B cell (primary cell): Measurements from ENCODE around the gene CD244. TPM values are rescaled to one million over a fixed set of nuclear protein-coding genes. Genes with fewer than 3 reads are reported as not detected.

ENCODE experiments used
- ATAC-seq: fragments of 200-7000 bp; cut with Tn5 transposase; one replicate; pipeline ENCODE4 v1.10.0; 2021; ENCODE audit warnings: low read depth, mild to moderate bottlenecking, moderate number of reproducible peaks, moderate library complexity
- CTCF ChIA-PET: fragments of 350-600 bp; sonication (Branson Sonifier 250); formaldehyde crosslinking; loops from one replicate; lab custom pipeline; 2021; ENCODE audit warnings: antibody characterized with exemption, inconsistent platforms; lab: Charles Lee
- POLR2A ChIA-PET: fragments of 350-600 bp; sonication (Branson Sonifier 250); formaldehyde crosslinking; loops from one replicate; lab custom pipeline; 2021; ENCODE audit warnings: antibody characterized with exemption; lab: Charles Lee
- DNase-seq: peaks from one replicate; pipeline ENCODE4 v3.0.0; 2013
- H2AFZ ChIP-seq: 2 replicates; pipeline ENCODE4 v1.6.1; 2012; ENCODE audit warnings: mild to moderate bottlenecking, low read depth, low read length; ENCODE audit not compliant: insufficient read depth, poor library complexity, severe bottlenecking
- H3K27ac ChIP-seq, 2 donors: 1 replicate in 1 of 2; 2 replicates in 1 of 2; pipeline ENCODE4 v1.5.1; 2012 to 2013; ENCODE audit warnings: low read length in 2 of 2, mild to moderate bottlenecking in 2 of 2, moderate library complexity in 1 of 2
- H3K27me3 ChIP-seq, 4 experiments: fragments of 200-600 bp in 1 of 4; sonication (generic) in 1 of 4; replicated peaks in 1 of 4; 1 replicate in 2 of 4; 2 replicates in 2 of 4; pipeline versions ENCODE4 v1.6.1 to v1.7.0; 2013 to 2016; ENCODE audit warnings: low read length in 3 of 4, mild to moderate bottlenecking in 2 of 4, mixed read lengths in 1 of 4, moderate library complexity in 1 of 4; ENCODE audit not compliant: insufficient read depth in 4 of 4, control insufficient read depth in 3 of 4; ENCODE audit errors: control extremely low read depth in 1 of 4
- H3K36me3 ChIP-seq, 2 experiments: replicated peaks in 1 of 2; 1 replicate in 1 of 2; 2 replicates in 1 of 2; pipeline versions ENCODE4 v1.6.1 to v1.7.1; 2013; ENCODE audit warnings: low read length in 1 of 2; ENCODE audit not compliant: insufficient read depth in 2 of 2, control insufficient read depth in 1 of 2; ENCODE audit errors: control extremely low read depth in 1 of 2, extremely low read depth in 1 of 2
- H3K4me1 ChIP-seq, 2 donors: fragments of 200-600 bp in 1 of 2; sonication (generic) in 1 of 2; 1 replicate in 1 of 2; 2 replicates in 1 of 2; pipeline versions ENCODE4 v1.5.1 to v1.6.1; 2013 to 2017; ENCODE audit warnings: low read length in 2 of 2; ENCODE audit not compliant: control insufficient read depth in 2 of 2, insufficient read depth in 2 of 2
- H3K4me2 ChIP-seq: replicated peaks from 2 replicates; pipeline ENCODE3; 2012; ENCODE audit warnings: mild to moderate bottlenecking, low read depth, low read length; ENCODE audit not compliant: poor library complexity, severe bottlenecking
- H3K4me3 ChIP-seq, 5 experiments: fragments of 200-600 bp in 1 of 5; sonication (generic) in 1 of 5; 1 replicate in 3 of 5; 2 replicates in 2 of 5; pipeline versions ENCODE4 v1.5.1 to v1.7.0; 2011 to 2016; ENCODE audit warnings: low read length in 4 of 5, mild to moderate bottlenecking in 4 of 5, low read depth in 2 of 5, control low read depth in 1 of 5, moderate library complexity in 1 of 5; ENCODE audit not compliant: insufficient read depth in 1 of 5; ENCODE audit errors: control extremely low read depth in 1 of 5, extremely low read depth in 1 of 5
- H3K79me2 ChIP-seq: fragments of 200-600 bp; sonication (generic); one replicate; pipeline ENCODE4 v1.6.0; 2016; ENCODE audit warnings: low read length; ENCODE audit not compliant: control insufficient read depth, insufficient read depth
- H3K9ac ChIP-seq: fragments of 200-600 bp; sonication (generic); 2 replicates; pipeline ENCODE4 v1.6.1; 2017; ENCODE audit warnings: mild to moderate bottlenecking, low read length, moderate library complexity
- H3K9me3 ChIP-seq, 3 donors: one replicate each; pipeline versions ENCODE4 v1.6.1 to v1.7.1; 2013; ENCODE audit warnings: low read length in 2 of 3; ENCODE audit not compliant: control insufficient read depth in 2 of 3, insufficient read depth in 1 of 3; ENCODE audit errors: control extremely low read depth in 1 of 3
- H4K20me1 ChIP-seq: 2 replicates; pipeline ENCODE4 v1.6.0; 2012; ENCODE audit warnings: mild to moderate bottlenecking, low read length; ENCODE audit not compliant: insufficient read depth, control insufficient read depth, poor library complexity, severe bottlenecking
- H3K27ac Mint-ChIP-seq: one replicate; pipeline ENCODE4 v1.8.0; 2021; ENCODE audit warnings: mixed read lengths
- H3K27me3 Mint-ChIP-seq: one replicate; pipeline ENCODE4 v1.8.0; 2021; ENCODE audit warnings: mixed read lengths
- H3K4me1 Mint-ChIP-seq: one replicate; pipeline ENCODE4 v1.8.0; 2021; ENCODE audit warnings: mixed read lengths
- H3K4me3 Mint-ChIP-seq: one replicate; pipeline ENCODE4 v1.8.0; 2021; ENCODE audit warnings: mixed read lengths
- H3K9me3 Mint-ChIP-seq: one replicate; pipeline ENCODE4 v1.8.0; 2022; ENCODE audit warnings: mixed read lengths; ENCODE audit not compliant: insufficient read depth
- EZH2 ChIP-seq: IDR thresholded peaks from 2 replicates; pipeline ENCODE4 v1.6.1; 2012; ENCODE audit warnings: borderline replicate concordance, low read depth, mild to moderate bottlenecking, moderate library complexity, low read length; ENCODE audit not compliant: insufficient read depth, poor library complexity, severe bottlenecking
- WGBS: methylation state at CpG from one replicate; pipeline ENCODE4 v1.1.5; 2013; ENCODE audit warnings: missing lambda C conversion rate; ENCODE audit not compliant: insufficient coverage; 5-methylcytosine and 5-hydroxymethylcytosine counted together
- intact Hi-C: fragments of 100-400 bp; cut with micrococcal nuclease; formaldehyde crosslinking; loops from one replicate; pipeline ENCODE4 v1.10.0; 2022
- polyA plus RNA-seq: library from polyadenylated mRNA; depleted of rRNA; stranded (reverse); fragments of >200 nt; gene quantifications from 2 replicates; pipeline ENCODE4 v1.2.3, GENCODE V29; 2012
- total RNA-seq, 2 donors: library from RNA; stranded (reverse); fragments of 120-200 nt in 1 of 2; gene quantifications; 1 replicate in 1 of 2; 2 replicates in 1 of 2; pipeline versions ENCODE4 v1.2.3 to v1.2.4, GENCODE V29; 2013 to 2022
- TF ChIP-seq, protein P1 (sequence below): fragments of 200-600 bp; IDR thresholded peaks from one replicate; pipeline ENCODE4 v1.8.0; 2022; ENCODE audit warnings: antibody characterized with exemption, mild to moderate bottlenecking

Gene CD244
- total and polyA plus RNA-seq, 2 donors (not counting 1 experiment from before 2014, with no cell fraction given) = 0.31 TPM; not detected in 1

DNA sequence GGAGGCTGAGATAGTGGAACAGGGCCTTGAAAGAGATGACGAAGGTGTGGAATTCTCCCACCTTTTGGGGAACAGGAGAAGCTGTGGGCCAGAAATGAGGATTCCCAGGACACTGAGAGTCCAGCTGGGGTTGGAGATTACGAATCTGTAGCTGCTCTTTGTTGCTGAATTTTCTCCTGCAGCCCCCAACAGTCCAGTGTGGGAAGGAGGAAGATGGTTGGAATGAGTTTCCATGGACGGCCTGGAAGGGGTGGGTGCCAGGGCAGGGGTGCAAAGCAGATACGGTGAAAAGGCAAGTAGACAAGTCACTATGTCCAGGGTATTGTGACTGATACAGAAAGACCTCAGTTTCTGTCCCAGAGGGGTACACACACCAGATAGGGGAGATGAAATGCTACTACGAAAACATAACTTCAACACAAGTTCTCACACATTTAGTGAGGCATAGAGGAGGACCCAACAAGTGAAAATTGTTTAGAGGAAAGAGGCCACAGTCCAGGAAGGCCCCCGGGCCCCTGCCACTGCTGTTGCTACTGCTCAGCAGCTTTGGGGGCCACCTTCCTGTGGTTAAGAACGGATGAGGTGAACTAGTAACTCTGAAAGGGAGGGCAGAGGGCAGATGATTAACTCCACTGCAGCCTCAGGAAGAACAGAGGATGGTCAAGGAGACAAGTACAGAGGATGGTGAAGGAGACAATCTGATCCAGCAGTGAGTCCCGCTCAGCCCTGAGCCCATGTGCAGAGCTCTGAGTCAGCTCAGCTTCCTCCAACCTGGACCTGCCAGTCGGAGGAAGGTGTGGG, 7.3 kb downstream of the CD244 start:
- Histone ChIP-seq H3K36me3 (no peaks in the 10 kb centered on the region), H3K9ac (no peak overlapping the region), H3K4me1 (no peaks in the 10 kb centered on the region), H3K79me2 (no peaks in the 10 kb centered on the region), H3K9me3 (peaks cover 1 to 4% (median 4%) of the 10 kb centered on the region in 3 donors), H3K27ac (no peak overlapping the region), H4K20me1 (no peaks in the 10 kb centered on the region), H3K4me2 (no peak overlapping the region), H3K27me3 (peaks cover 0 to 5% (median 0%) of the 10 kb centered on the region in 4 experiments), H3K4me3 (no peak overlapping the region), H2AFZ (peak overlapping the region; percentile 52)
- Mint-ChIP-seq H3K9me3 (no peaks in the 10 kb centered on the region), H3K4me1 (peaks cover under 1% of the 10 kb centered on the region), H3K27ac (no peak overlapping the region), H3K27me3 (peaks cover 8% of the 10 kb centered on the region), H3K4me3 (no peak overlapping the region)
- DNase-seq (no peak), ATAC-seq (no peak)
- TF ChIP-seq, protein P1, sequence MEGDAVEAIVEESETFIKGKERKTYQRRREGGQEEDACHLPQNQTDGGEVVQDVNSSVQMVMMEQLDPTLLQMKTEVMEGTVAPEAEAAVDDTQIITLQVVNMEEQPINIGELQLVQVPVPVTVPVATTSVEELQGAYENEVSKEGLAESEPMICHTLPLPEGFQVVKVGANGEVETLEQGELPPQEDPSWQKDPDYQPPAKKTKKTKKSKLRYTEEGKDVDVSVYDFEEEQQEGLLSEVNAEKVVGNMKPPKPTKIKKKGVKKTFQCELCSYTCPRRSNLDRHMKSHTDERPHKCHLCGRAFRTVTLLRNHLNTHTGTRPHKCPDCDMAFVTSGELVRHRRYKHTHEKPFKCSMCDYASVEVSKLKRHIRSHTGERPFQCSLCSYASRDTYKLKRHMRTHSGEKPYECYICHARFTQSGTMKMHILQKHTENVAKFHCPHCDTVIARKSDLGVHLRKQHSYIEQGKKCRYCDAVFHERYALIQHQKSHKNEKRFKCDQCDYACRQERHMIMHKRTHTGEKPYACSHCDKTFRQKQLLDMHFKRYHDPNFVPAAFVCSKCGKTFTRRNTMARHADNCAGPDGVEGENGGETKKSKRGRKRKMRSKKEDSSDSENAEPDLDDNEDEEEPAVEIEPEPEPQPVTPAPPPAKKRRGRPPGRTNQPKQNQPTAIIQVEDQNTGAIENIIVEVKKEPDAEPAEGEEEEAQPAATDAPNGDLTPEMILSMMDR = no peak
- TF ChIP-seq EZH2 = no peak
- intact Hi-C loops = no loop called here
- WGBS = 42% methylated on average over 7 of the region's 9 CpGs
- CTCF ChIA-PET = interaction anchor here (1.0 kb wide), 1 partner anchor 18 kb away, joined by 3 read pairs; no protein-coding TSS in a partner anchor
- POLR2A ChIA-PET = no interaction called here

DNA sequence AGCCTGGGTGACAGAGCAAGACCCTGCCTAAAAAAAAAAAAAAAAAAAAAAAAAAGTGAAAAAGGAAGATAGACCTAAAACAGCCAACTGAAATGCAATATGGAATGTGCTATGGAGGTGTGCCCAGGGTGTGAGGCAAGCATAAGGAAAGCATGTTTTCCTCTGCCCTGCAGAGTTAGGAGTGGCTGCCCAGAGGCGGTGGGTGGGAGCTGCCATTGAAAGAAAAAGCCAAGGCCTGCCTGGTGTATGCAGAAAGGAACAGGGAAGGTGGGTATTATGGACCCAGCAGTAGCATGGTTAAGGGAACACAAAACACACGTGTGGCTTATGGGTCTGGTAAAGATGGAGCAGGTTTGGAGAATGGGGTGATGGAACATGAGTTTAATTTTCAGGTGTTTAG, 8.9 kb downstream of the CD244 start:
- intact Hi-C loops = no loop called here
- no peaks in the 10 kb centered on the region for H3K4me1 ChIP-seq
- H3K9me3 ChIP-seq = peaks cover 1 to 4% (median 4%) of the 10 kb centered on the region in 3 donors
- no peak for TF ChIP-seq EZH2
- TF ChIP-seq, protein P1 = no peak
- no peaks in the 10 kb centered on the region for H3K36me3 ChIP-seq
- H3K4me2 ChIP-seq = no peak overlapping the region
- no peak overlapping the region for H3K27ac ChIP-seq
- no peak overlapping the region for H3K4me3 ChIP-seq
- H2AFZ ChIP-seq = no peak overlapping the region
- CTCF ChIA-PET = no interaction called here
- Mint-ChIP-seq H3K27ac (no peak overlapping the region), H3K9me3 (no peaks in the 10 kb centered on the region), H3K4me3 (no peak overlapping the region), H3K4me1 (no peaks in the 10 kb centered on the region), H3K27me3 (peaks cover 4% of the 10 kb centered on the region)
- DNase-seq = no peak
- H3K9ac ChIP-seq = no peak overlapping the region
- H4K20me1 ChIP-seq = no peaks in the 10 kb centered on the region
- no peaks in the 10 kb centered on the region for H3K79me2 ChIP-seq
- 83% methylated on average over 2 of the region's 2 CpGs for WGBS
- peaks cover 0 to 5% (median 0%) of the 10 kb centered on the region in 4 experiments for H3K27me3 ChIP-seq
- no peak for ATAC-seq
- POLR2A ChIA-PET = no interaction called here
